LNCaP clone FGC (cell line): ENCODE data around the gene CMTM5.

Experiments
- DNase-seq: peaks from one replicate; pipeline ENCODE4 v3.0.0-alpha.2; 2011; ENCODE audit warnings: low read depth
- H3K4me3 ChIP-seq: 2 replicates; pipeline ENCODE4 v1.5.1; 2011; ENCODE audit warnings: mild to moderate bottlenecking, low read depth, low read length, control low read depth
- TF ChIP-seq, protein P1 (sequence below): IDR thresholded peaks from 2 replicates; pipeline ENCODE4 v1.5.1; 2012; ENCODE audit warnings: mild to moderate bottlenecking; ENCODE audit not compliant: control insufficient read depth, insufficient read depth; ENCODE audit errors: extremely low read depth

Gene CMTM5

GRCh38 chr14:23403908-23404307 lies 27.1 kb downstream of the CMTM5 start:
- H3K4me3 ChIP-seq, result no peak overlapping the region
- DNase-seq, result no peak
- TF ChIP-seq, protein P1, sequence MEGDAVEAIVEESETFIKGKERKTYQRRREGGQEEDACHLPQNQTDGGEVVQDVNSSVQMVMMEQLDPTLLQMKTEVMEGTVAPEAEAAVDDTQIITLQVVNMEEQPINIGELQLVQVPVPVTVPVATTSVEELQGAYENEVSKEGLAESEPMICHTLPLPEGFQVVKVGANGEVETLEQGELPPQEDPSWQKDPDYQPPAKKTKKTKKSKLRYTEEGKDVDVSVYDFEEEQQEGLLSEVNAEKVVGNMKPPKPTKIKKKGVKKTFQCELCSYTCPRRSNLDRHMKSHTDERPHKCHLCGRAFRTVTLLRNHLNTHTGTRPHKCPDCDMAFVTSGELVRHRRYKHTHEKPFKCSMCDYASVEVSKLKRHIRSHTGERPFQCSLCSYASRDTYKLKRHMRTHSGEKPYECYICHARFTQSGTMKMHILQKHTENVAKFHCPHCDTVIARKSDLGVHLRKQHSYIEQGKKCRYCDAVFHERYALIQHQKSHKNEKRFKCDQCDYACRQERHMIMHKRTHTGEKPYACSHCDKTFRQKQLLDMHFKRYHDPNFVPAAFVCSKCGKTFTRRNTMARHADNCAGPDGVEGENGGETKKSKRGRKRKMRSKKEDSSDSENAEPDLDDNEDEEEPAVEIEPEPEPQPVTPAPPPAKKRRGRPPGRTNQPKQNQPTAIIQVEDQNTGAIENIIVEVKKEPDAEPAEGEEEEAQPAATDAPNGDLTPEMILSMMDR, result no peak

DNA sequence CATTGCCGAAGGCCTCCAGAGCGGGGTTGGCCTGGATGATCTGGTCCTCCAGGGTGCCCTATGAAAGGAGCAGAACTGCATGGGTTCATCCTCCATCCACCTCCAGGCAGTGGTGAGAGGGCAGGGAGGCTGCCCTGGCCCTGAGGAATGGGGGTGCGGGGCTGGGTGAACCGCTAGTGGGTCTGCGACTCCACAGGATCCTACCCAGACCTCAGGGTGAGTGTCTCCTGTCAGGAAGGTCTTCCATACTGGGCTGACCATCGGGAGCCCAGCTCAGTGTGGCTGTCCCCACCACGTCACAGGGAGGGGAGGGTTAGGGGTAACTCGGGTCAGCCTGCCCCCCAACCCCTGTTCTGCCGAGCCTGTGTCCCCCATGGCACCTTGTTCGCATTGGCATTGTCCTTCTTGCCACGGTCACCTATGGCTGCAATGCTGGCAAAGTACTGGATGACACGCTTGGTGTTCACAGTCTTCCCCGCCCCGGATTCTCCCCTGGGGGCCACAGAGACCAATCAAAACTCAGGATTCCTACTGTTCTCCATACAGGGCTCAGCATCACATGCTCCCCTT lies 27.6 kb downstream of the CMTM5 start:
- H3K4me3 ChIP-seq, result no peak overlapping the region
- TF ChIP-seq, protein P1, result no peak
- no peak for DNase-seq

GRCh38 chr14:23405096-23405495 lies 28.2 kb downstream of the CMTM5 start:
- TF ChIP-seq, protein P1, result no peak
- DNase-seq, result no peak
- no peak overlapping the region for H3K4me3 ChIP-seq

DNA sequence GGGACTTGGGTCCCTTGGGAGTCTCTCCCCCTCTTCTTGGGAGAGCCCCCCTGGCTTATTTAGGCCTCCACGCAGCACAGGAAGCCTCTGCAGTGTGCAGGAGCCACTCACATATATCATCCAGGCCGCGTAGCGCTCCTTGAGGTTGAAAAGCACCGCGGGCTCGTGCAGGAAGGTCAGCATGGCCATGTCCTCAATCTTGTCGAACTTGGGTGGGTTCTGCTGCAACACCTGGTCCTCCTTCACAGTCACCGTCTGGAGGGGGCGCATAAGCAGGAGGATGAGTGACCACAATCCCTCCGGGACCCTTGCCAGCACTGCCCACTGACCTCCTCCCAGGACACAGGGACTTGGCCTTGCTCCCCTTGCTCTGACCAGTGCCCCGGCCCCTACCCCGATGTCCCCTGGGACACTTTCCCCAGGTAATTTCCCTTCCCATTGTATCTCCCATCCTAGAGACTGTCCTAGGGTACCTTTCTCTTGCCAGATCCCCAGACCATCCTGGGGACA lies 28.7 kb downstream of the CMTM5 start:
- no peak overlapping the region for H3K4me3 ChIP-seq
- DNase-seq, result no peak
- TF ChIP-seq, protein P1, result no peak

- H3K4me3 ChIP-seq, result no peak overlapping the region
- TF ChIP-seq, protein P1, result no peak
- DNase-seq, result no peak
Measured at GRCh38 chr14:23406244-23406643, 29.4 kb downstream of the CMTM5 start.

DNA sequence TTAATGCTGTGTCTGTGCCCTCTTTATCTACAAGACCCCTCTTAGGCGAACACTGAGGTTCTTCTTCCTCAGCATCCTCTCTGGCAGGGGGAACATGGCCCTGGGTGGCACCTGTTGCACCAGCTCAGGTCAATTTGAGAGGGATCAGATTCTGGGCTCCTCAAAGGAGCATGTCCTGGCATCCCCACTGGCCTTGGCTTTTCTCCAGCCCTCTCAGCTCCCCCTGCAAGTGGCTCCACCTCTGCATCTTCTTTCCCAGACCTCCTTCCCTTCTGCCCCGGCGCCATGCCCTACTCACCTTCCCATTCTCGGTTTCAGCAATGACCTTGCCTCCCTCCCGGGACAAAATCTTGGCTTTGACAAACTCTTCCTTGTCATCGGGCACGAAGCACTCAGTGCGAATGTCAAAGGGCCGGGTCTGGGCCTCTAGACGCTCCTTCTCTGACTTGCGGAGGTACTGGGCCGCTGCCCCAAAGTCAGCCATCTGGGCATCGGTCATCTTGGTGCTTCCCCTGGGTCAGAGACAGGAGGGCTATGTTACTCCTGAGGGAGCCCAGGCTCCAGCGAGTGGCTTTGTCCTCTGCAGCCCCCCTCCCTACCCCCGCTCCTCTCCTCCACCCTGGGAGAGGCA lies 30.0 kb downstream of the CMTM5 start:
- DNase-seq, result no peak
- TF ChIP-seq, protein P1, result no peak
- H3K4me3 ChIP-seq, result no peak overlapping the region

DNA sequence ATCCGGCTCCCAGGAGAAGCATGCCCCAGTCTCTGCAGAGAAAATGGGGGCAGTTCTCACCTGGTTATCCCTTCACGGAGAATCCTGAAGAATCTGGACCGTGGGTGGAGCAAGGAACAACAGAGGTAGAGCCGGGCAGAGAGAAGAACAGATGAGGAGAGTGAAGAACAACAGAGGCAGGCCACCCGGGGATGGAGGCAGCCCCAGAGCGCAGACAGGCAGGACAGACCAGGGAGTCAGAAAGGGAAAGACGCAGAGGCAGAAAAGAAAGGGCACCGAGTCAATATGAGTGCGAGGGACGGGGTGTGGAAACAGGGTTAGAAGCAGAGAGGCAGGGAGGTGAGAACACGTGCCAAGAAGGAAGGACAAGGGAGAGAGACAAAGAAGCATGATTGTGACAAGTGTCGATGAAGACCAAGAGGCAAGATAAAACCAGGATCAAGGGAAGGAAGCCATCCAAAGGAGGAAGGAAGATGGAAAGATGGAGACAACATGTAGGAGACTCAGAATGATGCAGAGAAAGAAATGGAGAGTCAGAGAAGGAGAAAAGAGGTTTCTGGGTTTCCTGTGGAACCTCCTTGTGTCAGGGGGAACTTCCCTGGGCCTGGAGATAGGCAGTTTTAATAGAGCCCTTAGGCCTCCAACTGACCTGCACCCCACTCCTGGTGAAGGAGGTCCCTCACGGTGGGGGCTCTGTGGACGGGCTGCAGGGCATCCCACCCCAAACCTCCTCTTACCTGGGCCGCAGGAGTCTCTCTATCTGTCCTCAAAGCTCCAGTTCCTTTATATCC lies 30.9 kb downstream of the CMTM5 start, which contains the start of gene MYH6:
MYH6 (minus strand) TSS at position 758 of the 791 bp plus-strand sequence. CDS start 1,050 bp downstream, outside the sequence.
- no peak for DNase-seq
- TF ChIP-seq, protein P1, result no peak
- no peak within 1 kb of the TSS for H3K4me3 ChIP-seq
